CD4-positive, alpha-beta T cell treated with Interleukin-4 for 1 hour (primary cell): Measurements from ENCODE around the gene SLCO1B3.
"Not testable (repeated sequence)": the region's sequence is repeated elsewhere in the genome, so short reads cannot be mapped to it uniquely, and the experiment has no call there.

Source experiments
- DNase-seq, 2 donors: peaks; one replicate each; pipeline ENCODE4 v3.0.0-alpha.2; 2020 to 2022

The SLCO1B3 gene

GRCh38 chr12:20810487-20810886, at the start of gene SLCO1B3:
Gene SLCO1B3, plus strand, starts transcription at chr12:20810705. Its CDS starts 5,034 bp downstream, at chr12:20815739.
- DNase-seq = no peak

DNA sequence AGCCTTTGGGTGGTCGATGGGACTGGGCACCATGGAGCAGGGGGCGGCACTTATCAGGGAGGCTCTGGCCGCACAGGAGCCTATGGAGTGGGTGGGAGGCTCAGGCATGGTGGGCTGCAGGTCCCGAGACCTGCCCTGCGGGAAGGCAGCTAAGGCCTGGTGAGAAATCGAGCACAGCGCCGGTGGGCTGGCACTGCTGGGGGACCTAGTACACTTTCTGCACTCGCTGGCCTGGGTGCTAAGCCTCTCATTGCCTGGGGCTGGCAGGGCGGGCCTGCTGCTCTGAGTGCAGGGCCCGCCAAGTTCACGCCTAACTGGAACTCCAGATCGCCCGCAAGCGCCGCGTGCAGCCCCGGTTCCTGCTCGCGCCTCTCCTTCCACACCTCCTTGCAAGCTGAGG, 33.1 kb upstream of the SLCO1B3 start:
- DNase-seq = no peak

GRCh38 chr12:20778969-20779368, 31.5 kb upstream of the SLCO1B3 start:
- DNase-seq = no peak

DNA sequence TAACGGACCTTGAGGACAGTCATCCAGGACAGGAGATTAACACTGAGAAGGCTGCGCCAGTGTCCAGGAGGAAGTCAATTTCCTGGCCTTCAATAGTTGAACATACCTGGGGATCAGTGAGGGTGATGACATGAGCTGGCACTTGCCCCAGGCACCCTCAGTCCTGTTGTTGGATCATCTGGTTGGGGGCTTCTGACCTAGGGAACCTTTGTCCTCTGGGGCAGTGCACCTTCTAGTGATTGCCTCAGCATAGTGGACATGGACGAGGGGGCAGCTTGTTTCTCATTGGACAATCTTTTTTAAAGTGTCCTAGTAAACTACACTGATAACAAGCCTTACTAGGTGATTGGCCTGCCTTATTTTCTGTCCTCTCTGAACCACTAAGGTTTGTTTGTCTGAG, 30.5 kb upstream of the SLCO1B3 start:
- DNase-seq = not testable (repeated sequence)

DNA sequence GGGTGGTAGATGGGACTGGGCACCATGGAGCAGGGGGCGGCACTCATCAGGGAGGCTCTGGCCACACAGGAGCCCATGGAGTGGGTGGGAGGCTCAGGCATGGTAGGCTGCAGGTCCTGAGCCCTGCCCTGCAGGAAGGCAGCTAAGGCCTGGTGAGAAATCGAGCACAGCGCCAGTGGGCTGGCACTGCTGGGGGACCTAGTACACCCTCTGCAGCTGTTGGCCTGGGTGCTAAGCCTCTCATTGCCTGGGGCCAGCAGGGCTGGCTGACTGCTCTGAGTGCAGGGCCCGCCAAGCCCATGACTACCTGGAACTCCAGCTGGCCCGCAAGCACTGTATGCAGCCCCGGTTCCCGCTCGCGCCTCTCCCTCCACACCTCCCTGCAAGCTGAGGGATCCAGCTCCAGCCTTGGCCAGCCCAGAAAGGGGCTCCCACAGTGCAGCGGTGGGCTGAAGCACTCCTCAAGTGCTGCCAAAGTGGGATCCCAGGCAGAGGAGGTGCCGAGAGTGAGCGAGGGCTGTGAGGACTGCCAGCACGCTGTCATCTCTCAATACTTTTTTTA, 26.6 kb upstream of the SLCO1B3 start:
- not testable (repeated sequence) for DNase-seq

GRCh38 chr12:20792971-20793370, 17.5 kb upstream of the SLCO1B3 start:
- no peak for DNase-seq

- DNase-seq = no peak
Observed at GRCh38 chr12:20798554-20798953, 12.0 kb upstream of the SLCO1B3 start.

DNA sequence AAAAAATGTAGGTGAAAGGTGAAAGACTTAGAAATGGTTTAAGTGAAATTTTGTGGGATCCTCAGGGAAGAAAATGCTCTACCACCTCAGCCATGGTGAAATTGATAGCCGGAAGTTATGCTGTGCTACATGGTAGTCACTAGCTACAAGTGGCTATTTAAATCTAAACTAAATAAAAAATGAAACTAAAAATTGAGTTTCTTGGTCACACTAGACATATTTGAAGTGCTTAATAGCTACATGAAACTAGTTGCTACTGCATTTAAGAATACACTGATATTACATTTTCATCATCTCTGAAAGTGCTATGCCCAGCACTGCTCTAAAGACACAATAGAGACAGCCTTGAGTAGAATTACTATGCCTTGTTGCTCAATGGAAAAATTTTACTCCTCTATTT, 10.3 kb upstream of the SLCO1B3 start:
- no peak for DNase-seq

- DNase-seq = no peak
Observed at GRCh38 chr12:20801035-20801434, 9.5 kb upstream of the SLCO1B3 start.

GRCh38 chr12:20805921-20806320, 4.6 kb upstream of the SLCO1B3 start:
- no peak for DNase-seq

DNA sequence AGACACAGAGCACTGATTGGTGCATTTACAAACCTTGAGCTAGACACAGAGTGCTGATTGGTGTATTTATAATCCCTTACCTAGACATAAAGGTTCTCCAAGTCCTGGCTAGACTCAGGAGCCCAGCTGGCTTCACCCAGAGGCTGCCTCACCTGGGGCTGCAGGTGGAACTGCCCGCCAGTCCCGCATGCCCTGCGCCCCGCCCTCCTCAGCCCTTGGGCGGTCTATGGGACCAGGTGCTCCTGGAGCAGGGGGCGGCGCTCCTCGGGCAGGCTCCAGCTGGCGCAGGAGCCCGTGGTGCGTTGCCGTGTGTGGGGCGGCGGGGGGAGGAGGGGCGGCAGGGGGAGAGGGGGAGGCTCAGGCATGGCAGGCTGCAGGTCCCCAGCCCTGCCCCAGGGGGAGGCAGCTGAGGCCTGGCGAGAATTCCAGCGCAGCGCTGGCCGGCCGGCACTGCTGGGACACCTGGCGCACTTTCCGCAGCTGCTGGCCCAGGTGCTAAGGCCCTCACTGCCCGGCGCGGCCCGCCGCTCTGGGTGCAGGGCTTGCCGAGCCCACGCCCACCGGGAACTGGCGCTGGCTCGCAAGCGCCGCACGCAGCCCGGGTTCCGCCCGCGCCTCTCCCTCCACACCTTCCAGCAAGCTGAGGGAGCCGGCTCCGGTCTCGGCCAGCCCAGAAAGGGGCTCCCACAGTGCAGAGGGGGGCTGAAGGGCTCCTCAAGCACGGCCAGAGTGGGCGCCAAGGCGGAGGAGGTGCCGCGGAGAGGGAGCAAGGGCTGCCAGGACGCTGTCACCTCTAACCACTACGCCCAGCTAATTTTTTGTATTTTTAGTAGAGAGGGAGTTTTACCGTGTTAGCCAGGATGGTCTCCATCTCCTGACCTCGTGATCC, 3.1 kb upstream of the SLCO1B3 start:
- no peak for DNase-seq

GRCh38 chr12:20808521-20808920, 2.0 kb upstream of the SLCO1B3 start:
- DNase-seq = no peak

- DNase-seq = no peak
Observed at GRCh38 chr12:20815574-20815973, 5.1 kb downstream of the SLCO1B3 start.

GRCh38 chr12:20822415-20822814, 11.9 kb downstream of the SLCO1B3 start:
- no peak for DNase-seq

DNA sequence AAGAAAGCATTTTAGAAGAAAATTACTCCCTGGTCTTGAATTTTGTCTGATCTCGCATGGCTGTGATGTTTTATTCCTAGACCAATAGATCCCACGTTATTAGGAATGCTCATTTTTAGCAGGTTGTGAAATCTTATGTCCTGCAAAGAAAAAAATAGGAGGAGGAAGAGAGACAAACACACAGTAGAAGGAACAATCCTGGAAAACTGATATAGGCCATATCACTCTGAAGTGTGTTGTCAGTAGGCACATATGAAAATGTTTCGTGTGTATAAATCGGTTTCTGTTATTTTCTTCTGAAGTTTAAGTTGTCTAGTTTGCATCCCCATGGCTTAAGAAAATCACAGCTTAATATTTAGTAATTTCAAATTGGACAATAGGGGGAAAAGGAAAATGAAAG, 12.4 kb downstream of the SLCO1B3 start:
- no peak for DNase-seq

GRCh38 chr12:20829919-20830318, 19.4 kb downstream of the SLCO1B3 start:
- no peak for DNase-seq

DNA sequence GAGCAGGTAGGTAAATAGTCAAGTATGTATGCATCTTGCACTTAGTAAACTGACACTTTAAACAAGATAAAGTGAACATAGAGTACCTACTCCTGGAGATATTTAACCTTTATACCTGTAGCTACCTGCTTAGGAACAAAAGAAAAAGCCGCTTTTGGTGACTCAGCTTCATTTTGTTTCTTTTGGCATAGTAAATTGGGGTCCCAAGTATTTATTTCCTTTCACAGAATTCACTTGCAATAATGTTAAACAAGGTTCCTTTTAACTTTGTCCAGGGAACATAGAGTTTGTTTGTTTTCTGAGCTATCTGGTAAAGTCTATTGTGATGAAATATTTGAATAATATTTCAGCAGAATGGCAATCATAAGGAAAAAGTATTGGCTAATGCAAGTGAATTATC, 20.0 kb downstream of the SLCO1B3 start:
- DNase-seq = no peak

DNA sequence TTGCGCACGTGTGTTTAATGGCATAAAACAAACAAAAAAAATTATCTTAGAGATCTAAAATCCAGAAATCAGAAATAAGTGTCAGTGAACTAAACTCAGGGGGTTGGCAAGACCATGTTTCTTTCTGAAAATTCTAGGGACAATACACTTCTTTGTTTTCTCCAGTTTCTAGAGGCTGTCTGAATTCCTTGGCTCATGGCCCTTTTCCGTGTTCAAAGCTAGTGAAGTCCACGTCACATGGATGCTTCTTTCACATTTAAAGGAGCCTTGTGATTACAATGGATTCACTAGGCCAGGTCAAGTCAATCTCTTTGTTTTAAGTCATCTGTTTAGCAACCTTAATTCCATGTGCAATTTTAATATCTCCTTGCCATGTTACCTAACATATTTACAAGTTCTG, 22.4 kb downstream of the SLCO1B3 start:
- no peak for DNase-seq

DNA sequence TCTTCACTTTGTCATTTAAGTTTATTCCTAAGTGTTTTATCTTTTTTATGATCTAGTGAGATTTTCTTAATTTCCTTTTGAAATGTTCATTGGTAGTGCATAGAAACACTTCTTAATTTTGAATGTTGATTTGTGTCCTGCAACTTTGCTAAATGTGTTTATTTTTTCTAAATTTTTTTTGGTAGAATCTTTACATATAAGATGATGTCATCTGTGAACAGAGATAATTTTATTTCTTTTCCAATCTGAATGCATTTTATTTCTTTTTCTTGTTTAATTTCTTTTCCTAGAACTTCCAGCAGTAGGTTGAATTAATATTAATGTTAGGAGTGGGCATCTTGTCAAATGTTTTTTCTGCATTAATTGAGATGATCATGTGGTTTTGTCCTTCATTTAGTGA, 42.1 kb downstream of the SLCO1B3 start:
- DNase-seq = no peak

- DNase-seq = no peak
Observed at GRCh38 chr12:20863056-20863455, 52.6 kb downstream of the SLCO1B3 start.

- no peak for DNase-seq
Observed at GRCh38 chr12:20865873-20866272, 55.4 kb downstream of the SLCO1B3 start.

DNA sequence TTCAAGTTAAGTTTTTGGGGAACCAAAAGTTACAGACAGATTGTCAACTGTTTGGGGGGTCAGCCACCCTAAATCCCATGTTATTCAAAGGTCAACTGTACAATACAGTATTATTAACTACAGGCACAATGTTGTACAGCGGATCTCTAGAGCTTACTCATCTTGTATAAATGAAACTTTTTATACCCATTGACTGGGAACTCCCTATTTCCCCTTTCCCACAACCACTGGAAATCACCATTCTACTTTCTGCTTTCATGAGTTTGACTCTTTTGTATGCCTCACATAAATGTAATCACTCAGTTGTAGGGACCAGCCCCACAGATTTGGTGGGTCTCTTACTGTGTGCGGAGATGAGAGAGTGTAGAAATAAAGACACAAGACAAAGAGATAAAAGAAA, 57.8 kb downstream of the SLCO1B3 start:
- no peak for DNase-seq

DNA sequence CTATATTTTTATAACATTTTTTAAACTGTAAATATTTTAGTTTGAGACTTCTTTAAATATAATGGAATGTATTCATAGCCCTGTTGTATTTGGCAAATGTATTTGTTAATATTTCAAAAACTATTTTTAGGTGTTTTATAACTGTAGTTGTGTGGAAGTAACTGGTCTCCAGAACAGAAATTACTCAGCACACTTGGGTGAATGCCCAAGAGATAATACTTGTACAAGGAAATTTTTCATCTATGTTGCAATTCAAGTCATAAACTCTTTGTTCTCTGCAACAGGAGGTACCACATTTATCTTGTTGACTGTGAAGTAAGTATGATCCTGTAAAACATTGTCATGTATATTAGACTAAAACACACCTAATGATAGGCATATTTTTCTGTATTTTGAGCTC, 72.8 kb downstream of the SLCO1B3 start:
- no peak for DNase-seq

- DNase-seq = no peak
Observed at GRCh38 chr12:20885116-20885515, 74.6 kb downstream of the SLCO1B3 start.

GRCh38 chr12:20885552-20885951, 75.0 kb downstream of the SLCO1B3 start:
- DNase-seq = no peak
